Astrocyte (in vitro differentiated cells and primary cell): ENCODE data around the gene RASL11A. TPM values are rescaled to one million over a fixed set of nuclear protein-coding genes. Genes with fewer than 3 reads are reported as not detected.

ENCODE experiments used
- DNase-seq: peaks from one replicate; pipeline ENCODE4 v3.0.0-alpha.2; 2010; ENCODE audit warnings: low read depth
- FAIRE-seq: peaks from 2 replicates; lab custom pipeline; 2011; peaks lifted over from hg19 to GRCh38; lab: Jason Lieb, UNC
- H2AFZ ChIP-seq: 2 replicates; pipeline ENCODE4 v1.6.0; 2012; ENCODE audit warnings: low read depth, low read length, inconsistent platforms
- H3K27ac ChIP-seq: 2 replicates; pipeline ENCODE4 v1.5.1; 2011; ENCODE audit warnings: low read depth, low read length, inconsistent platforms
- H3K27me3 ChIP-seq: 2 replicates; pipeline ENCODE4 v1.6.0; 2011; ENCODE audit warnings: low read length, inconsistent platforms; ENCODE audit not compliant: insufficient read depth
- H3K36me3 ChIP-seq: 2 replicates; pipeline ENCODE4 v1.5.1; 2011; ENCODE audit warnings: low read length, inconsistent platforms; ENCODE audit not compliant: insufficient read depth
- H3K4me1 ChIP-seq: 2 replicates; pipeline ENCODE4 v1.5.1; 2011; ENCODE audit warnings: low read length, inconsistent platforms; ENCODE audit not compliant: insufficient read depth
- H3K4me2 ChIP-seq: 2 replicates; pipeline ENCODE4 v1.6.0; 2012; ENCODE audit warnings: low read length, inconsistent platforms
- H3K4me3 ChIP-seq: 2 replicates; pipeline ENCODE4 v1.5.1; 2011; ENCODE audit warnings: low read depth, mild to moderate bottlenecking, low read length, inconsistent platforms; ENCODE audit not compliant: insufficient read depth
- H3K79me2 ChIP-seq: 2 replicates; pipeline ENCODE4 v1.6.0; 2012; ENCODE audit warnings: mild to moderate bottlenecking, low read length, inconsistent platforms; ENCODE audit not compliant: insufficient read depth
- H3K9ac ChIP-seq: 2 replicates; pipeline ENCODE4 v1.6.0; 2012; ENCODE audit warnings: mild to moderate bottlenecking, low read length, inconsistent platforms
- H3K9me3 ChIP-seq: 2 replicates; pipeline ENCODE4 v1.5.1; 2012; ENCODE audit warnings: low read depth, mild to moderate bottlenecking, low read length, inconsistent platforms; ENCODE audit not compliant: insufficient read depth
- H4K20me1 ChIP-seq: 2 replicates; pipeline ENCODE4 v1.6.0; 2012; ENCODE audit warnings: low read length, inconsistent platforms; ENCODE audit not compliant: insufficient read depth
- H3K27ac Mint-ChIP-seq: one replicate; pipeline ENCODE4 v1.8.0; 2021; ENCODE audit warnings: mild to moderate bottlenecking, mixed read lengths; ENCODE audit not compliant: unreplicated experiment
- H3K27me3 Mint-ChIP-seq: one replicate; pipeline ENCODE4 v1.8.0; 2021; ENCODE audit warnings: low read depth, mixed read lengths; ENCODE audit not compliant: unreplicated experiment
- H3K36me3 Mint-ChIP-seq: one replicate; pipeline ENCODE4 v1.8.0; 2021; ENCODE audit warnings: low read depth, mixed read lengths; ENCODE audit not compliant: unreplicated experiment
- H3K4me1 Mint-ChIP-seq: one replicate; pipeline ENCODE4 v1.8.0; 2021; ENCODE audit warnings: low read depth, mixed read lengths; ENCODE audit not compliant: unreplicated experiment
- H3K4me3 Mint-ChIP-seq: one replicate; pipeline ENCODE4 v1.8.0; 2021; ENCODE audit warnings: mild to moderate bottlenecking, moderate library complexity, mixed read lengths; ENCODE audit not compliant: unreplicated experiment
- H3K9me3 Mint-ChIP-seq: one replicate; pipeline ENCODE4 v1.8.0; 2021; ENCODE audit warnings: mild to moderate bottlenecking, mixed read lengths; ENCODE audit not compliant: unreplicated experiment
- CTCF ChIP-seq: IDR thresholded peaks from 2 replicates; pipeline ENCODE4 v1.5.1; 2011; ENCODE audit warnings: low read depth, mild to moderate bottlenecking, inconsistent platforms, low read length, moderate library complexity; ENCODE audit not compliant: insufficient read depth
- EZH2 ChIP-seq: IDR thresholded peaks from 2 replicates; pipeline ENCODE4 v1.6.1; 2012; ENCODE audit warnings: mild to moderate bottlenecking, low read length, inconsistent platforms; ENCODE audit not compliant: insufficient read depth
- total RNA-seq: library from RNA; stranded (reverse); gene quantifications from 2 replicates; pipeline ENCODE4 v1.2.1, GENCODE V29; 2021

The RASL11A gene
- total RNA-seq, 1 donor from 2014 or later: 2.2 TPM

GRCh38 chr13:27313770-27314169, 43.1 kb downstream of the RASL11A start:
- TF ChIP-seq CTCF (no peak), EZH2 (no peak)
- Mint-ChIP-seq H3K36me3 (no peaks in the 10 kb centered on the region), H3K9me3 (peaks cover 2% of the 10 kb centered on the region), H3K27me3 (peaks cover 6% of the 10 kb centered on the region), H3K27ac (no peak overlapping the region), H3K4me1 (peaks cover 2% of the 10 kb centered on the region), H3K4me3 (no peak overlapping the region)
- H3K27ac ChIP-seq: no peak overlapping the region
- H3K9ac ChIP-seq: no peak overlapping the region
- no peak overlapping the region for H3K4me3 ChIP-seq
- no peak overlapping the region for H3K4me2 ChIP-seq
- FAIRE-seq: no peak
- H3K27me3 ChIP-seq: peaks cover 7% of the 10 kb centered on the region
- no peaks in the 10 kb centered on the region for H3K4me1 ChIP-seq
- peaks cover 2% of the 10 kb centered on the region for H3K36me3 ChIP-seq
- no peaks in the 10 kb centered on the region for H3K9me3 ChIP-seq
- no peaks in the 10 kb centered on the region for H3K79me2 ChIP-seq
- no peak overlapping the region for H2AFZ ChIP-seq
- H4K20me1 ChIP-seq: no peaks in the 10 kb centered on the region
- no peak for DNase-seq

- peaks cover 9% of the 10 kb centered on the region for H3K27me3 ChIP-seq
These were observed 48.8 kb downstream of the RASL11A start for GRCh38 chr13:27319404-27319803.

More at GRCh38 chr13:27319404-27319803, 48.8 kb downstream of the RASL11A start:
- no peak overlapping the region for H3K27ac Mint-ChIP-seq
- Histone ChIP-seq H4K20me1 (no peaks in the 10 kb centered on the region), H3K4me2 (no peak overlapping the region), H3K36me3 (no peaks in the 10 kb centered on the region), H3K9me3 (no peaks in the 10 kb centered on the region), H3K27ac (no peak overlapping the region), H3K9ac (no peak overlapping the region), H3K79me2 (no peaks in the 10 kb centered on the region), H3K4me1 (no peaks in the 10 kb centered on the region), H2AFZ (no peak overlapping the region), H3K4me3 (no peak overlapping the region)
- H3K27me3 Mint-ChIP-seq: peaks cover 14% of the 10 kb centered on the region
- DNase-seq: no peak
- H3K36me3 Mint-ChIP-seq: no peaks in the 10 kb centered on the region
- no peaks in the 10 kb centered on the region for H3K4me1 Mint-ChIP-seq
- TF ChIP-seq EZH2: no peak
- TF ChIP-seq CTCF: no peak
- FAIRE-seq: no peak
- no peak overlapping the region for H3K4me3 Mint-ChIP-seq
- peaks cover 2% of the 10 kb centered on the region for H3K9me3 Mint-ChIP-seq
